Measurements from ENCODE around the gene DHRS3.

DHRS3 gene

DNA sequence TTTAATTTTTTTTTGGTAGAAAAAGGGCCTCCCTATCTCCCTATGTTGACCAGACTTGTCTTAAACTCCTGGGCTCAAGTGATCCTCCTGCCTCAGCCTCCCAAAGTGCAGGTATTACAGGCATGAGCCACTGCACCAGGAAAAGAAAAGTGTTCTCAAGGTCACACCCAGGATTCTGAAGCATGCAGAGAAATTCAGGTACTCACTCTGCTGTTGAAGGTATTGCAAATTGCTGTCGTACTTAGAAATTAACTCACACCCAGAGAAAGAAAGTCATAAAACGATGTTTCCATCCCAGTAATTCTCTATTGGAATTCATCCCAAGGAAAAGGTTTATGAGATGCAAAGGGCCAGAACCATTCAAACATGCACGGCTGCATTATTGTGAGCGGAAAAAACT, 73.7 kb downstream of the DHRS3 start:
- TF ChIP-seq, protein P1, sequence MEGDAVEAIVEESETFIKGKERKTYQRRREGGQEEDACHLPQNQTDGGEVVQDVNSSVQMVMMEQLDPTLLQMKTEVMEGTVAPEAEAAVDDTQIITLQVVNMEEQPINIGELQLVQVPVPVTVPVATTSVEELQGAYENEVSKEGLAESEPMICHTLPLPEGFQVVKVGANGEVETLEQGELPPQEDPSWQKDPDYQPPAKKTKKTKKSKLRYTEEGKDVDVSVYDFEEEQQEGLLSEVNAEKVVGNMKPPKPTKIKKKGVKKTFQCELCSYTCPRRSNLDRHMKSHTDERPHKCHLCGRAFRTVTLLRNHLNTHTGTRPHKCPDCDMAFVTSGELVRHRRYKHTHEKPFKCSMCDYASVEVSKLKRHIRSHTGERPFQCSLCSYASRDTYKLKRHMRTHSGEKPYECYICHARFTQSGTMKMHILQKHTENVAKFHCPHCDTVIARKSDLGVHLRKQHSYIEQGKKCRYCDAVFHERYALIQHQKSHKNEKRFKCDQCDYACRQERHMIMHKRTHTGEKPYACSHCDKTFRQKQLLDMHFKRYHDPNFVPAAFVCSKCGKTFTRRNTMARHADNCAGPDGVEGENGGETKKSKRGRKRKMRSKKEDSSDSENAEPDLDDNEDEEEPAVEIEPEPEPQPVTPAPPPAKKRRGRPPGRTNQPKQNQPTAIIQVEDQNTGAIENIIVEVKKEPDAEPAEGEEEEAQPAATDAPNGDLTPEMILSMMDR (conservative IDR thresholded peaks at IDR 0.05; ENCODE audit: low read depth) = no peak
- ChIA-PET CTCF (no interaction called here), POLR2A (ENCODE audit: low non-redundant PET) (no interaction called here)
- DNase-seq (ENCODE audit: low spot score) = no peak
- H3K27ac ChIP-seq = no peak overlapping the region

DNA sequence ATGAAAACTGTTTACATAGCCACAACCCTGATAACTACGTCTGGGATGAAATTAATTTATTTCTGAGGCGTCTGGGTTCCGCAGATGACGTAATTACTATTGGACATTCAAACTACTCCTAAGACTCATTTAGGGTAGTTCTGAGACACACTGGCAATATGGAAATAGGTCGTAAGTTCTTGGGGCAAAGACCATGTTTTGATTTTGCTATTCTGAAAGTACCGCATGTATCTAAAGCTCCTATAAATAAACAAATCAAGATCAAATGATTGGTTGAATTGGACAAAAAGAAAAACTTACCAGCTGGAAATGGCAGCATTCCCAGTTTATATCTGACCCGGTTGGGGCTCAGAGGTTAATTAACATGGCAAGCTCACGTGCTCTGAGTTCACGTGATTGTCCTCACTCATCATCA, 74.3 kb downstream of the DHRS3 start:
- TF ChIP-seq, protein P1 (conservative IDR thresholded peaks at IDR 0.05; ENCODE audit: low read depth) = no peak
- CTCF ChIA-PET = no interaction called here

DNA sequence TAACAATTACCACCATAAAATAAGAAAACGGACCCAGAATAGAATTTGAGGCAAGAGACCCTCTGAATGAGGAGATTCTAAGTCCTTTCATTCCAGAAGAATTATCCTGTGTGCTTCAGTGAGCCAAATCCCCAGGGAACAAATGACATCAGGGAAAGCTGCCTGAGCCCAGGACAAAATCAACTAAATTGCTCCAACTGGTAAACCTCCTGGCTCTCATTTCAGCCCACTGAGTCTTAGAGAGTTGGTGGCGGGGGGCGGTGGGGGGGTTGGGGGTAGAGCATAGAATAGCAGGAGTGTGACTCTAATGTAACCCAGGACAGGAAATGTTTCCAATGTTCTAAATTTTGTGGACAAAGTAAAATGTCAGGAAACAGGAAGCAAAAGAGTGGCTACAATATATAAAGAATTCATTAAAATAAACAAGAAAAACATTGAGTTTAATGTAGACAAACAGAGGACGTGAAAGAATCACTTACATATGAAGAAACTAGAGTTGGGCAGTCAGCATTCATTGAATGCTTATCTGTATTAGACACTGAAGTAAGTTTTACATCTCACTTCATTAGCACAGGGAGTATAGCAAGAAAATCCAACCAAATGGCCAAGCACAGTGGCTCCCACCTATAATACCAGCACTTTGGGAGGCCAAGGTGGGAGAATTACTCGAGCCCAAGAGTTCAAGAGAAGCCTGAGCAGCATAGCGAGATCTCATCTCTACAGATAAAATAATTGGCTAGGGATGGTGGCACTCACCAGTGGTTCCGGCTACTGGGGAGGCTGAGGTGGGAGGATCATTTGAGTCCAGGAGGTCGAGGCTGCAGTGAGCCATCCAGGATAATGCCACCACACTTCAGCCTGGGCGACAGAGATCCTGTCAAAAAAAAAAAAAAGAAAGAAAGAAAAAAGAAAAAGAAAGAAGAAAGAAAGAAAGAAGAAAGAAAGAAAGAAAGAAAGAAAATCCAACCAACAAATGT, 75.1 kb downstream of the DHRS3 start:
- CTCF ChIA-PET = no interaction called here
- TF ChIP-seq, protein P1 (conservative IDR thresholded peaks at IDR 0.05; ENCODE audit: low read depth) = no peak
- no peak overlapping the region for H3K27ac ChIP-seq
- POLR2A ChIA-PET (ENCODE audit: low non-redundant PET) = no interaction called here
- DNase-seq (ENCODE audit: low spot score) = no peak

More for the DNA sequence above, 74.3 kb downstream of the DHRS3 start:
- POLR2A ChIA-PET (ENCODE audit: low non-redundant PET) = no interaction called here
- no peak overlapping the region for H3K27ac ChIP-seq
- DNase-seq (ENCODE audit: low spot score) = no peak

DNA sequence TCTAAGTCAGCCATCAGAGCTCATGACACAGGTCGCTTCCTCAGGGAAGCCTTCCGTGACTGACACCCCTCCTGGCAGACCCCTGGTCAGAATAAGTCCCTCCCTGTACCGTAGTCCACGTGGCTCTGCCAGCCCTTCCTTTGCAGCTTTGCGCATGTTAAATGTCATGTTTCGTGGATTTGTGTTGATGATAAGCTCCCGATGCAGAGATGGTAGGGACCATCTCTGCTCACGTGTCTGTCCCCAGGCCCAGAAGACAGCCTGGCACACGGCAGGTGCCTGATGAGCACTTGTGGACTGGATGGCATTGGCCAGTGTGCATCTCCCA, 75.9 kb downstream of the DHRS3 start:
- TF ChIP-seq, protein P1 (conservative IDR thresholded peaks at IDR 0.05; ENCODE audit: low read depth) = no peak
- no peak overlapping the region for H3K27ac ChIP-seq
- no peak for DNase-seq (ENCODE audit: low spot score)
- ChIA-PET POLR2A (ENCODE audit: low non-redundant PET) (no interaction called here), CTCF (interaction anchor here (0.6 to 1.1 kb wide), 2 partner anchors 14 to 22 kb away, joined by 3 read pairs; no protein-coding TSS in a partner anchor)

DNA sequence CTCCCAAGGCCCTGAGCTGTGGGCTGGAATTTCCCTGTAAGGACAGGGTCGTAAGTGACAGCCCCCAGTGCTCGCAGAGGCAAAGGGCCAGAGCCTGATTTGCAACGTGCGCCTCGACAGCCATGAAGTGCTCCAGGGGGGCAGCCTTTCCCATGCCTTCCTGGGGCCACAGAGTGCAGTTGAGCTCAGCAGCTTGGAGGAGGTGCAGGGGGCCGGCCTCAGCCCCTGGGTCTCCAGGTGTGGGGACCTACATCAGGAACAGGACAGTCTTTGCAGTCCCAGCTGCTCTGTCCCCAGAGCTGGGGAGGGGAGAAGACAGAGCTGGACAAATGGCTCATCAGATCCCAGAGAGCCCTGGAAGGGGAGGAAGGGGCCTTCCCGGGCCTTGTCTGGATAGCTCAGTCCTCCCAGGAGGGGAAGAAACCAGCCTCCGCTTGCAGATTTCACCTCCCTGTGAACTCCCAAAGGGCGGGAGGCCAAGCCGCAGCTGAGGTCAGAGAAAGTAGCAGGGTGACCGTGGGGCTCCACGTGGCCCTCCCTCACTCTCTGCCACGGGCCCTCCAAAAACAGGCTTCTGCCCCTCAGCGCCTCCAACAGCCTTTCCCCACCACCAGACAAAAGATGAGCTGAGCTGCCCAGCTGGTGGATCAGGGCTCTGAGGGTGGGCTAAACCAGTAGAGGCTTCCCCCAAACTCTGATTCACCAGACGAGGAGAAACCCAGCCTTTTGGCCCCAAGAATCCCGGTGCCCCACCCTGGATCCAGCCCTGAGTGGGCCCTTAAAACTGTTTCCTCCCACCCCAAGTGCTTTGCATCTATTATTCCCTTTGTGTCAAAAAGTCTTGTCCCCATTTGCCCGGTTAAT, 76.5 kb downstream of the DHRS3 start:
- CTCF ChIA-PET = interaction anchor here (0.6 to 1.1 kb wide), 2 partner anchors 13 to 21 kb away, joined by 3 read pairs; no protein-coding TSS in a partner anchor
- DNase-seq (ENCODE audit: low spot score) = no peak
- POLR2A ChIA-PET (ENCODE audit: low non-redundant PET) = no interaction called here
- no peak overlapping the region for H3K27ac ChIP-seq
- TF ChIP-seq, protein P1 (conservative IDR thresholded peaks at IDR 0.05; ENCODE audit: low read depth) = no peak

DNA sequence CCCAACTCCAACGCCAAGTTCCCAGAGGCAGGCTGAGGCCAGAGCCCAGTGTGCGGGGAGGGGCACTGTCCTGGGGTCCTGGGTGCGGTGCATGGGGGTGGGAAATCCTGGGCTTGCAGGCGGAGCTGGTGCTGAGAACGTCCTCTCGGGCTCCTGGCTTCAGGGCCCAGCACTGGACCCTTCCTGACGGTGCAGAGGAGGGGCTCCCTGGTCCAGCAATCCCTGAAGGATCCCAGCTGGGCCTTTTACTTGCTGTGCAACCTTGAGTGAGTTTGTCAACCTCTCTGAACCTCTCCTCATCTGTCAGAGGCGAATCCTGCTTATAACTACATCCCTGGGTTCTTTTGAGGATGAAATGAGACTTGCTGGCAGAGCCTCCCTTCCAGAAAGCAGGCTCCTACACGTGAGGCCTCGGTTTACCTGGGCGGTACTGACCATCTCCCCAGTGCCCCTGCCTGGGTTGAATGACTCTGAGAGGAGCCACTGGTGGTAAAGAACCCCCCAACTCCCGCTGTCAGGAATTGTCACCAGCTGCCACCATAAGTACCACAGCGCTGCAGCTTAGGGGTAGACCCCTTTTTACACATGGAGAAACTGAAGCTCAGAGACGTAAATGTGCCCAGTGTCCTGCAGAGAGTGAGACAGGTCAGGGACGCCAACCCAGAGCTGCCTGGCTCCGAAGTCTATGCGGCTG, 77.3 kb downstream of the DHRS3 start:
- no peak overlapping the region for H3K27ac ChIP-seq
- ChIA-PET CTCF (interaction anchor here (0.6 to 1.1 kb wide), 2 partner anchors 13 to 1402 kb away, joined by 3 read pairs; no protein-coding TSS in a partner anchor), POLR2A (ENCODE audit: low non-redundant PET) (no interaction called here)
- DNase-seq (ENCODE audit: low spot score) = no peak
- TF ChIP-seq, protein P1 (conservative IDR thresholded peaks at IDR 0.05; ENCODE audit: low read depth) = no peak

Data from RWPE1 (cell line).